Heart left ventricle (tissue), 13 donors: ENCODE results near the gene KLK7.

Experiments used
- CTCF ChIP-seq, 12 donors: fragments of 200-600 bp; sonication (generic) in 4 of 12; IDR thresholded peaks; one replicate each; pipeline versions ENCODE4 v1.5.0 to v1.8.0; 2018 to 2022; ENCODE audit warnings: antibody characterized with exemption in 12 of 12, mild to moderate bottlenecking in 5 of 12
- POLR2A ChIP-seq, 2 donors: fragments of 450-650 bp; IDR thresholded peaks; one replicate each; pipeline ENCODE4 v1.6.1; 2017; ENCODE audit warnings: antibody characterized with exemption in 2 of 2, mild to moderate bottlenecking in 2 of 2, moderate library complexity in 2 of 2
- donor health status: ischemic (EF 13 %, LVEDD 7.1; RV severe dilation, severe dysfunction).
- donor health status: DM: no; HTN: yes; CAD: no.
- donor health status: DM: no; HTN: no; CAD: no.
- donor health status: ischemic (EF 25% LVEDD 6.9; RV normal size, moderate dysfunction).
- donor health status: ischemic (EF 25% LVEDD 5.7; RV mildly dilated, moderate dysfunction).
- donor health status: ischemic (EF 35%, LVEDD 5.7; RV mildly dilated, moderate dysfunction).
- donor health status: nonischemic (EF 11% LVEDD 7.7; RV severe dilation, severe dysfunction).
- donor health status: DM: yes; HTN: yes; CAD: no.
- donor health status: PGD.
- donor health status: ischemic (EF 29% LVEDD 5.4; RV normal size, mild dysfunction).
- donor health status: nonischemic (EF 23%, LVEDD 6.1; RV moderate dilation, normal function).

GRCh38 chr19:50932018-50932689, 51.6 kb downstream of the KLK7 start:
- TF ChIP-seq CTCF (IDR thresholded peaks at IDR 0.05) (no peak), POLR2A (IDR thresholded peaks at IDR 0.05) (no peak)
